ENCODE measurements around the gene PHF12.

Gene PHF12

GRCh38 chr17:28954886-28955285, 3.6 kb upstream of the PHF12 start:
- TF ChIP-seq GATA2 (IDR thresholded peaks at IDR 0.05; ENCODE audit: low read depth, low read length) (no peak), GATA3 (IDR thresholded peaks at IDR 0.05; ENCODE audit: low read depth, low read length) (no peak)

- no peak for TF ChIP-seq GATA3 (IDR thresholded peaks at IDR 0.05; ENCODE audit: low read depth, low read length)
- TF ChIP-seq GATA2 (IDR thresholded peaks at IDR 0.05; ENCODE audit: low read depth, low read length): no peak
Observed at GRCh38 chr17:28953444-28954118, 2.3 kb upstream of the PHF12 start.

- no peak for TF ChIP-seq GATA3 (IDR thresholded peaks at IDR 0.05; ENCODE audit: low read depth, low read length)
- no peak for TF ChIP-seq GATA2 (IDR thresholded peaks at IDR 0.05; ENCODE audit: low read depth, low read length)
Observed at GRCh38 chr17:28951991-28952975, 965 bp upstream of the PHF12 start.

GRCh38 chr17:28950752-28951427, 428 bp downstream of the PHF12 start:
- TF ChIP-seq GATA2 (IDR thresholded peaks at IDR 0.05; ENCODE audit: low read depth, low read length) (no peak), GATA3 (IDR thresholded peaks at IDR 0.05; ENCODE audit: low read depth, low read length) (no peak)

GRCh38 chr17:28950017-28950751, 1.1 kb downstream of the PHF12 start:
- no peak for TF ChIP-seq GATA2 (IDR thresholded peaks at IDR 0.05; ENCODE audit: low read depth, low read length)
- TF ChIP-seq GATA3 (IDR thresholded peaks at IDR 0.05; ENCODE audit: low read depth, low read length): no peak

GRCh38 chr17:28949185-28950016, 1.9 kb downstream of the PHF12 start:
- no peak for TF ChIP-seq GATA3 (IDR thresholded peaks at IDR 0.05; ENCODE audit: low read depth, low read length)
- no peak for TF ChIP-seq GATA2 (IDR thresholded peaks at IDR 0.05; ENCODE audit: low read depth, low read length)

- TF ChIP-seq GATA2 (IDR thresholded peaks at IDR 0.05; ENCODE audit: low read depth, low read length) (no peak), GATA3 (IDR thresholded peaks at IDR 0.05; ENCODE audit: low read depth, low read length) (no peak)
Observed at GRCh38 chr17:28948873-28949184, 2.5 kb downstream of the PHF12 start.

- TF ChIP-seq GATA2 (IDR thresholded peaks at IDR 0.05; ENCODE audit: low read depth, low read length): no peak
- TF ChIP-seq GATA3 (IDR thresholded peaks at IDR 0.05; ENCODE audit: low read depth, low read length): no peak
Observed at GRCh38 chr17:28948342-28948741, 3.0 kb downstream of the PHF12 start.

- TF ChIP-seq GATA3 (IDR thresholded peaks at IDR 0.05; ENCODE audit: low read depth, low read length) (no peak), GATA2 (IDR thresholded peaks at IDR 0.05; ENCODE audit: low read depth, low read length) (no peak)
Observed at GRCh38 chr17:28947639-28948038, 3.7 kb downstream of the PHF12 start.

- no peak for TF ChIP-seq GATA3 (IDR thresholded peaks at IDR 0.05; ENCODE audit: low read depth, low read length)
- no peak for TF ChIP-seq GATA2 (IDR thresholded peaks at IDR 0.05; ENCODE audit: low read depth, low read length)
Observed at GRCh38 chr17:28946239-28946638, 5.1 kb downstream of the PHF12 start.

GRCh38 chr17:28944862-28945741, 6.2 kb downstream of the PHF12 start:
- no peak for TF ChIP-seq GATA3 (IDR thresholded peaks at IDR 0.05; ENCODE audit: low read depth, low read length)
- no peak for TF ChIP-seq GATA2 (IDR thresholded peaks at IDR 0.05; ENCODE audit: low read depth, low read length)

- TF ChIP-seq GATA2 (IDR thresholded peaks at IDR 0.05; ENCODE audit: low read depth, low read length) (no peak), GATA3 (IDR thresholded peaks at IDR 0.05; ENCODE audit: low read depth, low read length) (no peak)
Observed at GRCh38 chr17:28944343-28944742, 7.0 kb downstream of the PHF12 start.

All from SH-SY5Y (cell line).